Epithelial cell of prostate (primary cell): ENCODE measurements around the gene TOB1.
"Not testable (repeated sequence)": the region's sequence is repeated elsewhere in the genome, so short reads cannot be mapped to it uniquely, and the experiment has no call there.

ENCODE experiments used
- DNase-seq: peaks from one replicate; pipeline ENCODE4 v3.0.0-alpha.2; 2011; ENCODE audit warnings: low read depth, low spot score
- H3K27ac ChIP-seq: fragments of 450-650 bp; 2 replicates; pipeline ENCODE4 v1.5.1; 2017; ENCODE audit warnings: mild to moderate bottlenecking

The TOB1 gene

GRCh38 chr17:50899005-50899460 lies 32.9 kb upstream of the TOB1 start:
- no peak overlapping the region for H3K27ac ChIP-seq
- DNase-seq = no peak

DNA sequence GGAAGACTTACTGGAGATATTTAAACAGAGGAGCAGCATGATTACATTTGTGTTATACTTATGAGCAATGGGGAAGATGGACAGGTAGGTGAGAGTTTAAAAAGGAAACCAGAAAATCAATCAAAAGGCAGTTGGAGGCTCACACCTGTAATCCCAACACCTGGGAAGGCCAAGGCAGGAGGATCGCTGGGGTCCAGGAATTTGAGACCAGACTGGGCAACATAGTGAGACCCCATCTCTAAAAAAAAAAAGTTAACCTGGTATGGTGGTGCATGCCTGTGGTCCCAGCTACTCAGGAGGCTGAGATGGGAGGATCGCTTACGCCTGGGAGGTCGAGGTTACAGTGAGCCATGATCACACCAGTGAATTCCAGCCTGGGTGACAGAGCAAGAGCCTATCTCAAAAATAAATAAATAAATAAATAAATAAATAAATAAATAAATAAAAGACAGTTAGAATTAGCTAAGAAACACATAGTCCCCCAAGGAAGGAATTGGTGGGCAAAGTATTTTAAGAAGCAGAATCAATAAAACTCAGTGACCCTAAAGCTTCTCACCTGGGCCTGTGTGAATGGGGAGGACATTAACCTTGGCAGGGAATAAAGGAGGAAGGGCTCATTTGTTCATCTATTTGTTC lies 32.3 kb upstream of the TOB1 start:
- no peak overlapping the region for H3K27ac ChIP-seq
- no peak for DNase-seq

DNA sequence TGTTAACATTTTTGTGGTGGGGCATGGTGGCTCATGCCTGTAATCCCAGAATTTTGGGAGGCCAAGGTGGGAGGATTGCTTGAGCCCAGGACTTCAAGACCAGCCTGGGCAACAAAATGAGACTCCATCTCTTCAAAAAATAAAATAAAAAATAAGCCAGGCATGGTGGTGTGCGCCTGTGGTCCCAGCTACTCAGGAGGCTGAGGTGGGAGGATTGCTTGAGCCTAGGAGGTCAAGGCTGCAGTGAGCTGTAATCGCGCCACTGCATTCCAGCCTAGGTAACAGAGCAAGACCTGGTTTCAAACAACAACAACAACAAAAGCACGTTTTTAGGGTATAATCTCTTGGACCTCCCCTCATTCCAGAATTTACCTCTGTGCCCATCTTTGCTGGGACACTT lies 28.4 kb upstream of the TOB1 start:
- not testable (repeated sequence) for H3K27ac ChIP-seq, DNase-seq

DNA sequence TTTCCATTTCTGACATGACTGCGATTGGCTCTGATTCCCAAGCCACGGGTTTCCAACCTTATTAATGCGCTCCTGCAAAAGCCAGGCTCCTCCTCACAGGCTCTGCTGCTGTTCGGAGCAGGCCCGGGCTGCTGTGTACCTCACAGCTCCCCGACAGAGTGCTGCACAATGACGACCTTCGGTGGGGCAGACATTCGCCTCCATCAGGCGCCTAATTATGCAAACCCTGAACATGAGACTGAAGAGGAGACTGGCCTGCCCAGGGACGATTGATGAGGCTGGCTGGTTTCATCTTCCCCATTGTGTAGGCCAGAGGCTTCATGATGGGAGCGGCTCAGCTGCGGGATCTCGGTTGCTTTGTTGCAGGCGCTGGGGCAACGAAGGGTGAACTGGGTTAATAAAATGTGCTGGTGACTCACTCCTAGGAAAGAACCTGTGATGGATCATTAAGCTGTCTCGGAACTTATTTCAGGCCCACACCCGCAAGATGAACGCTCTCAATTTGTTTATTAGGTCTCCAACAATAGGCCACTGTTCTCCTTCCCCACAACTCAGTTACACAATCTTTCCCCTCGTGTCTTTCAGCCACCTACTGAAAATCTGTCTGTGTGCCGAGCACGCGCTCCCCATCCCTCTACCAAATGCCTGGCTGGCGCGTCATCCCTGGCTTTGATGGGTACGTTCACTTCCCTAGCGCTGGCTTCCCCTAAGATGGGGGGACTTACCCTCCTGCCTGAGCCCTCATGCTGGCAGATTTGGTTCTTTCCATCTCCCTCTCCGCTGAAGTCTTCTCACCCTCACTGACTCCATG lies 27.2 kb upstream of the TOB1 start:
- peak; percentile 94 for DNase-seq
- H3K27ac ChIP-seq = peak overlapping the region; percentile 84

DNA sequence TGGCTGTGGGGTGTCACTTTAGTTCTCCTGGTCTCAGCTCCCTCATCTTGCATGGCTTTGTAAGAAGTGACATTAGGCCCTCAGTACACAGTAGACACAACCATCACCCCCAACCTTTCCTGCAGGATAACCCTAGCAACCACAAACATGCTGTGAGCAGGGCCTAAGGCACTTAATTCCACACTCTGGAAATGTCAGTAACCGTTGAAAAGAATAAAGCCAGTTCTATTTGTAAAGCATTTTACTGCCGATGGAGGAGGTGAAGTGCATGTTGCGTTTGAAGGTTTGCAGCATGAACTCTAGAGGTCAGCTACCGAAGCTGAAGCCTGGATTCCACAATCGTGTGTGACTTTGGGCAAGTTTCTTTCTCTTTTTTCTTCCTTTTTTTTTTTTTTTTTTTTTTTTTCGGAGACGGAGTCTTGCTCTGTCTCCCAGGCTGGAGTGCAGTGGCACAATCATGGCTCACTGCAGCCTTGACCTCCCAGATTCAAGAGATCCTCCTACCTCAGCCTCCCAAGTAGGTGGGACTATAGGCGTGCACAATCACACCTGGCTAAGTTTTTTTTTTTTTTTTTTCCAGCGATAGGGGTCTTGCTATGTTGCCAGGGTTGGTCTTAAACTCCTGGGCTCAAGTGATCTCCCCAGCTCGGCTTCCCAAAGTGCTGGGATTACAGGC lies 26.1 kb upstream of the TOB1 start:
- no peak for DNase-seq
- H3K27ac ChIP-seq = peak overlapping the region; percentile 84

GRCh38 chr17:50891577-50891989 lies 25.4 kb upstream of the TOB1 start:
- DNase-seq = no peak
- H3K27ac ChIP-seq = peak overlapping the region; percentile 42

DNA sequence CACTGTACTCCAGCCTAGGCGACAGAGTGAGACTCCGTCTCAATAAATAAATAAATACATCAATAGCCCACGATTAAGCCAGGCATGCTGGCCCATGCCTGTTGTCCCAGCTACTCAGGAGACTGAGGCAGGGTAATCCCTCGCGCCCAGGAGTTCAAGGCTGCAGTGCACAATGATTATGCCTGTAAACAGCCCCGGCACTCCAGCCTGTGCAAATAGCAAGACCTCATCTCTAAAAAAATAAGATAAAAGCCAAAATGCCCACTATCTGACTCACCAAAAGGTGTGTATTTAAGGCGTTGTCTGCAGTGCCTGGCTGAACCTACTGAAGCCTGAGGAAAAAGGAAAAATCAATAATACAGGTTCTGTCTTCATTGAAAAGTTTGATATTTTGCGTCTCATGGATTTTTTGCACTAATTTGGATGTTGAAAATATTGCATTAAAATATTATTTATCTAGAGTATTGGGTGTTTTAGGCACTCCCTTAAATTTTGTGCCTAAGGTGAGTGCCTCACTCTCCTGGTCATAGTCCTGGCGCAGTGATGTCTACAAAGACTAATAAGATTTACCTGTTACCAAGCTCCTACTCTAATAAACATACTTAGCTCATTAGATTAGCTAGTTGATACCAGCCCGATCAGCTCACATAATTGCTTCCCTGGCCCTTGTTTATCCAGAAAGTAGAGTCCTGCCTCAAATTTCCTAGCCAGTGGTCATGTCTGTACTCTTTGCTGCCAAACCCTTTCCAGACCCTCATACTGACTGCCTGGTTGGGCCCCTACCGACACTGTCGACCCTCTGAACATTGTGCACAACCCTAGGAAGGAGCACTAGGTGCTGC lies 24.7 kb upstream of the TOB1 start:
- peak overlapping the region; percentile 42 for H3K27ac ChIP-seq
- DNase-seq = no peak

- H3K27ac ChIP-seq = no peak overlapping the region
- no peak for DNase-seq
Observed at GRCh38 chr17:50889528-50890118, 23.5 kb upstream of the TOB1 start.

- H3K27ac ChIP-seq = no peak overlapping the region
- DNase-seq = no peak
Observed at GRCh38 chr17:50887705-50888245, 21.6 kb upstream of the TOB1 start.

DNA sequence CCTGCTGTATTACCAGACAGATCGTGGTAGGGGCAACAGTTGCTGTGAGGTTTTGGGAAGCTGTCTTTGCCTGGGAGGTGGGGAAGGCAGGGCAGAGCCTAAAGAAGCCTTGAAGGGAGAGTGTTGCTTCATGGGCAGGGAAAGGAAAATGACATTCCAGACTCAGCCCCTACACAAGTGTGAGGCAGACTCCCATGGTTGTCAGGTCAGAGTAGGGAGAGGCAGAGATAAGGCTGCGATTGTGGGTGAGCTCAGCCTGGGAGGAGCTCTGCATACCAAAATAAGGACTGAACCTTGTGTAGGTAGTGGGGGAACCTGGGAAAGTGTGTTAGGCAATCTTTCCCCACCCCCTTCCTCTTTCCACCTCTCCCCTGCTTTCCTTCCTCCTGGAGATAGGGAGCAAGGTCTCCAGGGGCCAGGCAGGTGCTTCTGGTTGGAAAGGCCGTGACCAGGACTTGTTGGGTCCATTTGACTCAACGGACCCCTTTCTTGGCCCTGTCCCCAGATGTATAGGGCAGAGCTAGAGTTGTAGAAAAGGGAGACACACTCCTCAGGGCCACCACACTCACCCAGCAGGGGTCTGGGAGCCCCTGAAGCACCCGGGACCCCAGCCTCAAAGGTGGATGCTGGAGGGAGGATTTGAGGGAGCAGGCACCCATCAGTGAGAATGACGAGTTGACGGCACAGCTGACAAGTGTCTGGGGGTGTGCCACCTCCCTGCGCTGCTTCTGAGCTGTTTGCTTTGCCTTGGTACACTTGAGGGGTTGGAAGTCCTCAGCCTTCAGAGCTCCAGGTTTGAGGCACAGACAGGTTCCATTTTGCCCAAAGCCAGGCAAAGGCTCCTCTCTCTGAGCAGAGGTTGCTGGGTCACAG lies 18.5 kb upstream of the TOB1 start:
- DNase-seq = no peak
- H3K27ac ChIP-seq = peak overlapping the region; percentile 46

DNA sequence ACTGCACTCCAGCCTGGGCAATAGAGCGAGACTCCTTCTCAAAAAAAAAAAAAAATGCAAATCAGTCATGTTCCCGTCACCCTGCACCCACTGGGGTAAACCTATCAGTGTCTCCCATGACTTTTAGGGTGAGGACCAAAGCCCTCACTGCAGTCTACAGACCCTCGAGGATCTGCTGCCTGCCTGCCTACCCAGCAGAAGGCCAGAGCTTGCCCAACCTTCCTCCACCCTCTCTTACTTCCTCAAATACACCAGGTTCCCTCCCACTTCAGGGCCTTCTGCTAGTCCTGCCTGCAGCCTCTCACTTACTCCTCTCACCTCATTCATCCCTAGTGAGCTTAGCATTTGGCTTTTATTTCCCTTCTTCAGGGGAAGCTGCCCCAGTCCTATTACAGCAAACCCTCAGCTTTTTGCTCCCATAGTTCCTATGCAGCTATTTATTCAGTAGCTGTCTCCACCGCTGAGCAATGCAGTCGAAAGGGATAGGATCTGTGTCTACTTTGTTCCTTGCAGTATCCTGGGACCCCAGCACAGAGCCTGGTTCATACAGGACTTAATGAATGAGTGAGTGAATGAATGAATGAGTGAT lies 17.8 kb upstream of the TOB1 start:
- no peak for DNase-seq
- H3K27ac ChIP-seq = peak overlapping the region; percentile 46

GRCh38 chr17:50882851-50883250 lies 16.7 kb upstream of the TOB1 start:
- peak overlapping the region; percentile 68 for H3K27ac ChIP-seq

GRCh38 chr17:50881182-50881581 lies 15.0 kb upstream of the TOB1 start:
- H3K27ac ChIP-seq = no peak overlapping the region
- DNase-seq = no peak

More at GRCh38 chr17:50882851-50883250, 16.7 kb upstream of the TOB1 start:
- no peak for DNase-seq

DNA sequence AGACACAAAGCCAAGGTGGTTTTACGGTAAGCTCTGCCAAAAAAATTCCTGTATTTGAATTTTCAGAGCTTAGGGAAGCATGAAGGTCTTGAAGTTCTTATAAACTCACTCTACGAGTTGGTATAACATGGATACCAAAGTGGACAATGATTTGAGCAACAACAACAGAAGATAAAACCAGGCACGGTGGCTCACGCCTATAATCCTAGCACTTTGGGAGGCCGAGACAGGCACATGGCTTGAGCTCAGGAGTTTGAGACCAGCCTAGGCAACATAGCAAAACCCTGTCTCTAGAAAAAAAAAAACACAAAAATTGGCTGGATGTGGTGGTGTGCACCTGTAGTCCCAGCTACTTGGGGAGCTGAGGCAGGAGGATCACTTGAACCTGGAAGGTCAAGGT lies 12.9 kb upstream of the TOB1 start:
- no peak for DNase-seq
- H3K27ac ChIP-seq = no peak overlapping the region

DNA sequence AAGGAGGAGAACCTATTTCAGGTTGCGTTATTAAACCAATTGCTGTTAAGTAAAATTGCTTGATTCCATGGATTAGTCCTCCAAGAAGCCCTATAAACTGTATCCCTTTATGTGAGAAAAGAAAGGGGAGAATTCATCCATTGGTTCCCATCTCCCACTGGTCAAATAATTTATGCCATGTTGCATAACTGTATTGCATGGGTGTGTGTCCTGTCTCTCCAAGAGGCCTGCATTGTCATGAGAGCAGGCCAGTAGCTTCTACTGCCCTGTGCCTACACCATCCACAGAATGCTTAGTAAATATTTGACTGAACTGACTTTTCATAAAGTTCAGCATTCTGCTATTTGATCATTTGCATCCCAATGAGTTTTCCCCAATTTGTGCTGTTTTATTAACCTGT lies 11.7 kb upstream of the TOB1 start:
- no peak for DNase-seq
- H3K27ac ChIP-seq = no peak overlapping the region

DNA sequence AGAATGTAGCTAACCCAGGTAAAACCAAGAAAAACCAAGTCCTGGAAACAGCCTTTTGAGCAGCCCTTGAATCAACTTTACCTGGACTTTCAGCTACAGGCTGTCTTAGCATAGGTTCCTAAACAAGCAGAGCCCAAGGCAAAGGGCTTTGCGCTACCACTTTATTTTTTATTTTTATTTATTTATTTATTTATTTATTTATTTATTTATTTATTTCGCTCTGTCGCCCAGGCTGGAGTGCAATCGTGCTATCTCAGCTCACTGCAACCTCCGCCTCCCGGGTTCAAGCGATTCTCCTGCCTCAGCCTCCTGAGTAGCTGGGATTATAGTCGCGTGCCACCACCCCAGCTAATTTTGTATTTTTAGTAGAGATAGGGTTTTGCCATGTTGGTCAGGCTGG lies 10.9 kb upstream of the TOB1 start:
- H3K27ac ChIP-seq, DNase-seq: not testable (repeated sequence)

DNA sequence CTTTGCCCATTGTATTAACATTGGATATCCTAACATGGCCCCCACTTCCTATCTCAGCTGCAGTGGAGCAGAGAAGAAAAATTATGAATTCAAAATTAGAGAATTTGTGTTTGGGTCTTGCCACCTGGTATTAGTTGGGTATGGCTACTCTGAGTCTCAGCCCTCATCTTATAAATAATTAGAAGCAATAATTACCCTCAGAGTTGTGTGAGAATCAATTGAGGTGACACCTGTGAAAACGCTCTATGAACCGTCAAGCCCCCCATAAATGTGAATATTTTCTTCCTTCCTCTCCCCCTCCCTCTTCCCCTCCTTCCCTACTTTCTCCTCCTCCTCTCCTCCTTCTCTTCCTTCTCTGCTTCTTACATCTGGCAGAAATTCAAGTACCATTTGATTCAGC lies 8.9 kb upstream of the TOB1 start:
- no peak overlapping the region for H3K27ac ChIP-seq
- no peak for DNase-seq

DNA sequence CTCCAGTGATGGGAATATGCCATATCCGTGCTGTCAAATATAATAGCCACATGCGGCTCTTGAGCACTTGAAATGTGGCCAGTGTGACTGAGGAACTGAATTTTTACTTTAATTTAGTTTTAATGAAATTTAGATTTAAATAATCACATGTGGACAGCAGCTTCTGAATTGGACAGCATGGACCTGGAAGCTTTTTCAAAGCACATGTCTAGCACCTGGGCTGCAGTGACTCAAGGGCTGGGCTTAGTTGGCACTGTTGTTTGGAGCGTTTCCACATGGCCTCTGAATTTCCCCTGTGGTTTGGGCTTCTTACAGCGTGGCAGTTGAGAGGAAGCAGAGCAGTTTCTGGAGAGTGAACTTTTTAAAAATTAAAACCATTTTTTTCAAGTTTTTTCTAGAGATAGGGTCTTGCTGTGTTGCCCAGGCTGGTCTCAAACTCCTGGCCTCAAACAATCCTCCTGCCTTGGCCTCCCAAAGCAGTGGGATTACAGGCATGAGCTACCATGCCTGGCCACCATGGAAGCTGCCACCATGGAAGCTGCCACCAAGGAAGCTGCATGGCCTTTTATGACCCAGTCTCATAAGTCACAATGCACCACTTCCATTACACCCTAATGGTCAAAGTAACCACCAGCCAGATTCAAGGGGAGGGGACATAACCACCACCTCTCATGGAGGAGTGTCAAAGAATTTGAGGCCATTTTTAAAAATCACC lies 6.7 kb upstream of the TOB1 start:
- DNase-seq = no peak
- H3K27ac ChIP-seq = no peak overlapping the region
